K562 (cell line): Measurements from ENCODE around the gene COPB2. TPM values are rescaled to one million over a fixed set of nuclear protein-coding genes. Genes with fewer than 3 reads are reported as not detected.

ENCODE experiments used
- BRD4 ChIP-seq: fragments of 200-600 bp; sonication (generic); IDR thresholded peaks from 2 replicates; pipeline ENCODE4 v1.6.1; 2017; ENCODE audit warnings: inconsistent platforms
- CCNT2 ChIP-seq: IDR thresholded peaks from 2 replicates; pipeline ENCODE4 v1.6.1; 2011; ENCODE audit warnings: borderline replicate concordance, low read depth, mild to moderate bottlenecking, moderate library complexity, mixed read lengths, low read length; ENCODE audit not compliant: insufficient read length; ENCODE audit errors: extremely low read depth
- CEBPB ChIP-seq: fragments of 450-650 bp; IDR thresholded peaks from 2 replicates; pipeline ENCODE4 v1.6.1; 2016; ENCODE audit warnings: missing genetic modification characterization, missing compliant biosample characterization
- CREB3L1 ChIP-seq: fragments of 450-650 bp; IDR thresholded peaks from 2 replicates; pipeline ENCODE4 v1.6.1; 2014; ENCODE audit warnings: low read depth, mild to moderate bottlenecking, moderate library complexity, borderline replicate concordance
- HNRNPLL ChIP-seq: fragments of 200-400 bp; formaldehyde crosslinking; IDR thresholded peaks from 2 replicates; pipeline ENCODE4 v1.6.1; 2017; ENCODE audit warnings: low read length, low read depth, mild to moderate bottlenecking; ENCODE audit not compliant: poor library complexity, severe bottlenecking
- MECOM ChIP-seq: fragments of 250-450 bp; sonication (Bioruptor Pico); IDR thresholded peaks from 2 replicates; pipeline ENCODE4 v1.8.0; 2022; ENCODE audit warnings: inconsistent platforms
- MTA3 ChIP-seq: fragments of 450-650 bp; formaldehyde crosslinking; IDR thresholded peaks from 2 replicates; pipeline ENCODE4 v1.6.1; 2017; ENCODE audit warnings: mild to moderate bottlenecking, borderline replicate concordance
- NFIC ChIP-seq: fragments of 450-650 bp; IDR thresholded peaks from 2 replicates; pipeline ENCODE4 v1.6.1; 2017; ENCODE audit warnings: mild to moderate bottlenecking, inconsistent platforms
- PML ChIP-seq: IDR thresholded peaks from 2 replicates; pipeline ENCODE4 v1.6.1; 2012; ENCODE audit warnings: low read length, inconsistent platforms
- PRDM10 ChIP-seq: fragments of 450-650 bp; IDR thresholded peaks from 2 replicates; pipeline ENCODE4 v1.6.1; 2018; ENCODE audit not compliant: partially characterized antibody
- TAF9B ChIP-seq: fragments of 450-650 bp; IDR thresholded peaks from 2 replicates; pipeline ENCODE4 v1.6.1; 2018; ENCODE audit warnings: mild to moderate bottlenecking; ENCODE audit not compliant: partially characterized antibody
- ZBTB34 ChIP-seq: fragments of 250-450 bp; sonication (Bioruptor Pico); IDR thresholded peaks from 2 replicates; pipeline ENCODE4 v1.8.0; 2021; ENCODE audit warnings: mild to moderate bottlenecking, moderate library complexity
- ZNF444 ChIP-seq: fragments of 250-450 bp; sonication (Bioruptor Pico); IDR thresholded peaks from 2 replicates; pipeline ENCODE4 v1.4.0; 2020; ENCODE audit warnings: mild to moderate bottlenecking, moderate library complexity
- ZNF76 ChIP-seq: fragments of 250-450 bp; sonication (Bioruptor Pico); IDR thresholded peaks from 2 replicates; pipeline ENCODE4 v1.4.0; 2020; ENCODE audit warnings: mild to moderate bottlenecking, moderate library complexity, borderline replicate concordance
- polyA plus RNA-seq, 8 experiments: library from polyadenylated mRNA; depleted of rRNA in 4 of 8; stranded (reverse) in 5 of 8; unstranded in 3 of 8; fragments of >200 nt; fragmentation: Nextera tagmentation in 2 of 8; fragmentation: Illumina TruSeq in 1 of 8; extraction: Ambion mirVana in 2 of 8; extraction: Trizol in 1 of 8; gene quantifications; 2 replicates each; pipeline versions ENCODE4 v1.2.1 to v1.2.3, GENCODE V29; 2011 to 2014; ENCODE audit warnings: inconsistent platforms in 1 of 8, missing spikeins in 1 of 8
- total RNA-seq, 7 experiments: library from RNA; depleted of rRNA in 6 of 7; stranded (reverse); fragments of >200 nt in 6 of 7; fragmentation: Illumina TruSeq in 2 of 7; extraction: Trizol in 2 of 7; gene quantifications; 2 replicates each; pipeline versions ENCODE4 v1.2.1 to v1.2.3, GENCODE V29; 2011 to 2021; ENCODE audit warnings: low replicate concordance in 1 of 7

The COPB2 gene
- total and polyA plus RNA-seq, 9 of the 15 experiments (the other 6 are each of a cell fraction or from before 2014, with no cell fraction given), result 64.3 to 189 (median 130) TPM

GRCh38 chr3:139389552-139390368 is at the start of gene COPB2 (continued):
- TF ChIP-seq ZNF76 (CRISPR knock-in tag) (no peak), NFIC (peak; percentile 72), CREB3L1 (peak; percentile 100), MECOM (CRISPR knock-in tag) (no peak), BRD4 (no peak), HNRNPLL (peak; percentile 100), MTA3 (no peak), ZBTB34 (no peak), CEBPB (no peak), CCNT2 (no peak), TAF9B (peak; percentile 84), PRDM10 (no peak), ZNF444 (CRISPR knock-in tag) (no peak), PML (peak; percentile 70; the same call in 1 of the 2 replicates)
